ENCODE measurements around the gene TRPM1. TPM values are rescaled to one million over a fixed set of nuclear protein-coding genes. Genes with fewer than 3 reads are reported as not detected.

Gene TRPM1
- total RNA-seq, 2 donors from 2014 or later, result not detected

- peaks cover 38% of the 10 kb centered on the region for H3K36me3 ChIP-seq
- no peaks in the 10 kb centered on the region for H3K9me3 ChIP-seq
- H3K4me1 ChIP-seq (ENCODE audit: control insufficient read depth in 1 of 2, low read depth in 2 of 2), result no peaks in the 10 kb centered on the region
- no peak for DNase-seq (ENCODE audit: low spot score)
- TF ChIP-seq, protein P1, sequence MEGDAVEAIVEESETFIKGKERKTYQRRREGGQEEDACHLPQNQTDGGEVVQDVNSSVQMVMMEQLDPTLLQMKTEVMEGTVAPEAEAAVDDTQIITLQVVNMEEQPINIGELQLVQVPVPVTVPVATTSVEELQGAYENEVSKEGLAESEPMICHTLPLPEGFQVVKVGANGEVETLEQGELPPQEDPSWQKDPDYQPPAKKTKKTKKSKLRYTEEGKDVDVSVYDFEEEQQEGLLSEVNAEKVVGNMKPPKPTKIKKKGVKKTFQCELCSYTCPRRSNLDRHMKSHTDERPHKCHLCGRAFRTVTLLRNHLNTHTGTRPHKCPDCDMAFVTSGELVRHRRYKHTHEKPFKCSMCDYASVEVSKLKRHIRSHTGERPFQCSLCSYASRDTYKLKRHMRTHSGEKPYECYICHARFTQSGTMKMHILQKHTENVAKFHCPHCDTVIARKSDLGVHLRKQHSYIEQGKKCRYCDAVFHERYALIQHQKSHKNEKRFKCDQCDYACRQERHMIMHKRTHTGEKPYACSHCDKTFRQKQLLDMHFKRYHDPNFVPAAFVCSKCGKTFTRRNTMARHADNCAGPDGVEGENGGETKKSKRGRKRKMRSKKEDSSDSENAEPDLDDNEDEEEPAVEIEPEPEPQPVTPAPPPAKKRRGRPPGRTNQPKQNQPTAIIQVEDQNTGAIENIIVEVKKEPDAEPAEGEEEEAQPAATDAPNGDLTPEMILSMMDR (IDR thresholded peaks at IDR 0.05), result no peak
- H3K4me3 ChIP-seq, result no peak overlapping the region
- ATAC-seq (ENCODE audit: insufficient number of reproducible peaks, low FRiP score, low read depth), result no peak
- no peak overlapping the region for H3K27ac ChIP-seq
- no peaks in the 10 kb centered on the region for H3K27me3 ChIP-seq (replicated peaks; ENCODE audit: insufficient read depth)
Observed at GRCh38 chr15:30958219-30958618, 143.3 kb downstream of the TRPM1 start.

DNA sequence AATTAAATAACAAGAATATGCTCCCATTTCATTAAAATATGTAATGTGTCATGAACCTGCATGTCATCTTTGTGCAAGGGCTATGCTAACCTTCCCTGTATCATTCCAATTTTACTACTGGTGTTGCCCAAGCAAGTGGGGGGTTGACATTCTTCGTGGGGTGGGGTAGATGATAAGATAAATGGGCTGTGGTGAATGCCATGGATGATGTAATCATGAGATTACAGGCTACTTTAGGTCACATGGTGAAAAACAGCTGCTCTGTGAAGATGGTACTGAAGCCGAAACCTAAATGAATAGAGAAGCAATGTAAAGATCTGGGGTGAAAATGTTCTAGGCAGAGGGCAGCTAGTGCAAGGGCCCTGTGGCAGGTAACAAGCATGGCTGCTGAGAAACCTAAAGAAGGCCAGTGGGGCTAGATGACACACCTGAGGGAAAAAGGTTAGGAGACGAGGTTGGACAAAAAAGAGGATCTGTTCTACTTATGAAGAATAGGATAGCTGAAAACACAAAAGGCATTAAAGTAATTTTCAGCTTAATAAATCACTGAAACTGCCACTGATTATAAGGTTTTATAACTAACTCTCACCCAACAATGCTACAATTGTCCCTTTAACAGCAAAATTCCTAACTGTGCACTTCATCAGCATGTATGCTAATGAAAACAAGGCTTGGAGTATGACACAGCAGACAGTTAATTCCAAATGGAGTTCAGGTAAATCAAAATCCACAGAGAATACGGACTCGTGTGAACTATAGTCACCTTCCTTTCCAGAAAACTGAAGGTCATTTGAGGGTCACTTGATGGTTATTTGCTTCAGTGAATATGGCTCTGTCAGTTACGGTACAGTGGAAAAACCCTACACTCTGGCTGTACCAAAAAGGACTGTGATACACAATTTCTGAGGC, 145.1 kb downstream of the TRPM1 start:
- TF ChIP-seq, protein P1 (IDR thresholded peaks at IDR 0.05), result no peak
- no peaks in the 10 kb centered on the region for H3K4me1 ChIP-seq (ENCODE audit: control insufficient read depth in 1 of 2, low read depth in 2 of 2)
- H3K27me3 ChIP-seq (replicated peaks; ENCODE audit: insufficient read depth), result no peaks in the 10 kb centered on the region
- H3K36me3 ChIP-seq, result peaks cover 56% of the 10 kb centered on the region
- no peak overlapping the region for H3K4me3 ChIP-seq
- DNase-seq (ENCODE audit: low spot score) (no peak), ATAC-seq (ENCODE audit: insufficient number of reproducible peaks, low FRiP score, low read depth) (no peak)
- H3K9me3 ChIP-seq, result no peaks in the 10 kb centered on the region
- H3K27ac ChIP-seq, result no peak overlapping the region

DNA sequence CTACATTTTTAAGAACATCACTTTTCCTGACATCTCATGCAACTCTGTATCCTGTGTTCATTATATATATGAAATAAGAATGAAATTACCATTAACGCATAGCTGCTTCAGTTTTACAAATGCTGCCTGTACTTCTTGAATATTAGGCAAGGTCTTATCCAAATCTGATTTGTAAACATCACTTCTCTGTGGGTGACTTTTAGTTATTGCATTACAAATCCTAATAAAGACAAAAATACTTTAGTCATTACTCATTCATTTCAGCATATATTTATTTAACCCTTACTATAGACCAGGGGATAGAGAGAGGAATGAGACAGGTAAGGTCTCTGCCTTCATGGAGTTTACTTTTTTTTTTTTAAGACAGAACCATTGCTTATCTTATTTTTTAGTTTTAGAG, 146.9 kb downstream of the TRPM1 start:
- ATAC-seq (ENCODE audit: insufficient number of reproducible peaks, low FRiP score, low read depth) (no peak), DNase-seq (ENCODE audit: low spot score) (no peak)
- Histone ChIP-seq H3K36me3 (peaks cover 71% of the 10 kb centered on the region), H3K4me1 (ENCODE audit: control insufficient read depth in 1 of 2, low read depth in 2 of 2) (no peaks in the 10 kb centered on the region), H3K9me3 (no peaks in the 10 kb centered on the region), H3K27ac (no peak overlapping the region), H3K4me3 (no peak overlapping the region), H3K27me3 (replicated peaks; ENCODE audit: insufficient read depth) (no peaks in the 10 kb centered on the region)
- TF ChIP-seq, protein P1 (IDR thresholded peaks at IDR 0.05), result no peak

DNA sequence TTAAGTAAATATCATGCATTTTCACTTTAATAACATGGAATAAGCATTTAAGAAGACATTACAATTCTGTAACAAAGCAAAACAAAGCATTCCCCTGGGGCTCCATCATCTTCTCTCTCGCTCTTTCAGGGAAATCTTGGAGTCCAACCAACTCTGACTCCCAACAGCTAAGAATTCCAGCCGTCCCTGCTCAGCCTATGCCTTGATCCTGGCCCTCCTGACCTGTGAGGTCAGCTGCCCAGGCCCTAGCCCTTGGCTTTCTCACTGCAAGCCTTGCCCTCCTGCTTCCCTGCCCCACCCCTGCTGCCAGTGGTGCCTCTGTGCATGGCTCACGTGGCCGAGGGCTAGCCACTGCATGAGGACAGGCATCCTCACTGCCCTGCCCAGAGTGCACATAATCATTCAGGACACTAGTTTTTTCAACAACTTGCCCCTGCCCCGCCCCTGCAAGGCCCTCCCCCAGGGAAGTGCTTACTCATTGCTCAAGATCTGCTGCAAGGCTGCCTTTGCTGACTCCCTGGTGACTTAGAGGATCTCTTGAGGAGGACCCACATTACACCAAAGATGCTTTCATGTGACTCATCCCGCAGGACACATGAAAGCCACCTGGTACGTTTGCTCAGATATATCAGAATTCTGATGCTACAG, 147.7 kb downstream of the TRPM1 start:
- ATAC-seq (ENCODE audit: insufficient number of reproducible peaks, low FRiP score, low read depth) (no peak), DNase-seq (ENCODE audit: low spot score) (no peak)
- Histone ChIP-seq H3K27me3 (replicated peaks; ENCODE audit: insufficient read depth) (no peaks in the 10 kb centered on the region), H3K9me3 (no peaks in the 10 kb centered on the region), H3K36me3 (peaks cover 73% of the 10 kb centered on the region), H3K27ac (no peak overlapping the region), H3K4me3 (no peak overlapping the region), H3K4me1 (ENCODE audit: control insufficient read depth in 1 of 2, low read depth in 2 of 2) (no peaks in the 10 kb centered on the region)
- TF ChIP-seq, protein P1 (IDR thresholded peaks at IDR 0.05), result no peak

DNA sequence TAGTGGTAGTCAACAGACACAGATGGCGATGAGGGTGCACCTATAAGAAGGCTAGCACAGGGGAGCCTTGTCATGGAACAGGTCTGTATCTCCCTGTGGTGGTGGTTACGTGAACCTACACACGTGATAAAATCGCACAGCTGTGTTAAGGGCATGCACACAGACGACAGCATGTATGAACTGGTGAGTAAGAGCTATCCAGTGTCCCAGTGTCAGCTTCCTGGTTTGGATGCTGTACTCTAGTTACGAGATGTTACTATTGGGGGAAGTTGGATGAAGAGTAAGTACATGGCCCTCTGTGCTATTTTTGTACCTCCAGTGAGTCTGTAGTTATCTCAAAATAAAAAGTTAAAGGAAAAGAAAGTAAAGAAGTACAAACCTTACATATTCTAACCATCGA, 148.3 kb downstream of the TRPM1 start:
- Histone ChIP-seq H3K27ac (no peak overlapping the region), H3K36me3 (peaks cover 77% of the 10 kb centered on the region), H3K4me1 (ENCODE audit: control insufficient read depth in 1 of 2, low read depth in 2 of 2) (no peaks in the 10 kb centered on the region), H3K4me3 (no peak overlapping the region), H3K27me3 (replicated peaks; ENCODE audit: insufficient read depth) (no peaks in the 10 kb centered on the region), H3K9me3 (no peaks in the 10 kb centered on the region)
- TF ChIP-seq, protein P1 (IDR thresholded peaks at IDR 0.05), result no peak
- ATAC-seq (ENCODE audit: insufficient number of reproducible peaks, low FRiP score, low read depth) (no peak), DNase-seq (ENCODE audit: low spot score) (no peak)

Measured in thoracic aorta (tissue), 2 donors.